ENCODE data around the gene CZIB.
"Not testable (repeated sequence)": the region's sequence is repeated elsewhere in the genome, so short reads cannot be mapped to it uniquely, and the experiment has no call there.

The CZIB gene

GRCh38 chr1:53188099-53188498, 32.3 kb downstream of the CZIB start:
- no peak for DNase-seq

- no peak for DNase-seq
Measured at GRCh38 chr1:53187401-53187800, 33.0 kb downstream of the CZIB start.

- DNase-seq, result no peak
Measured at GRCh38 chr1:53186533-53186932, 33.9 kb downstream of the CZIB start.

- not testable (repeated sequence) for DNase-seq
Measured at GRCh38 chr1:53185955-53186297, 34.5 kb downstream of the CZIB start.

GRCh38 chr1:53183095-53183990, 37.1 kb downstream of the CZIB start:
- no peak for DNase-seq

- DNase-seq, result no peak
Measured at GRCh38 chr1:53182716-53183094, 37.7 kb downstream of the CZIB start.

GRCh38 chr1:53182111-53182593, 38.3 kb downstream of the CZIB start:
- DNase-seq, result peak; percentile 85

GRCh38 chr1:53180951-53181350, 39.5 kb downstream of the CZIB start:
- DNase-seq, result no peak

GRCh38 chr1:53180226-53180625, 40.2 kb downstream of the CZIB start:
- no peak for DNase-seq

- no peak for DNase-seq
Measured at GRCh38 chr1:53176452-53177208, 43.8 kb downstream of the CZIB start.

- no peak for DNase-seq
Measured at GRCh38 chr1:53174971-53175913, 45.2 kb downstream of the CZIB start.

GRCh38 chr1:53172426-53173128, 47.9 kb downstream of the CZIB start:
- DNase-seq, result no peak

GRCh38 chr1:53166912-53167311, 53.5 kb downstream of the CZIB start:
- DNase-seq, result no peak

GRCh38 chr1:53166366-53166765, 54.1 kb downstream of the CZIB start:
- DNase-seq, result no peak

GRCh38 chr1:53165408-53165961, 54.9 kb downstream of the CZIB start:
- DNase-seq, result no peak

Measured in stimulated activated CD4-positive, alpha-beta T cell treated with anti-CD3 and anti-CD28 coated beads, Interleukin-4, amount 100 ng/mL, for 24 hours (primary cell).